Measurements from ENCODE around the gene FAM229A. TPM values are rescaled to one million over a fixed set of nuclear protein-coding genes. Genes with fewer than 3 reads are reported as not detected.

Gene FAM229A
- total RNA-seq, 1 experiment from 2014 or later, result 9.4 TPM

DNA sequence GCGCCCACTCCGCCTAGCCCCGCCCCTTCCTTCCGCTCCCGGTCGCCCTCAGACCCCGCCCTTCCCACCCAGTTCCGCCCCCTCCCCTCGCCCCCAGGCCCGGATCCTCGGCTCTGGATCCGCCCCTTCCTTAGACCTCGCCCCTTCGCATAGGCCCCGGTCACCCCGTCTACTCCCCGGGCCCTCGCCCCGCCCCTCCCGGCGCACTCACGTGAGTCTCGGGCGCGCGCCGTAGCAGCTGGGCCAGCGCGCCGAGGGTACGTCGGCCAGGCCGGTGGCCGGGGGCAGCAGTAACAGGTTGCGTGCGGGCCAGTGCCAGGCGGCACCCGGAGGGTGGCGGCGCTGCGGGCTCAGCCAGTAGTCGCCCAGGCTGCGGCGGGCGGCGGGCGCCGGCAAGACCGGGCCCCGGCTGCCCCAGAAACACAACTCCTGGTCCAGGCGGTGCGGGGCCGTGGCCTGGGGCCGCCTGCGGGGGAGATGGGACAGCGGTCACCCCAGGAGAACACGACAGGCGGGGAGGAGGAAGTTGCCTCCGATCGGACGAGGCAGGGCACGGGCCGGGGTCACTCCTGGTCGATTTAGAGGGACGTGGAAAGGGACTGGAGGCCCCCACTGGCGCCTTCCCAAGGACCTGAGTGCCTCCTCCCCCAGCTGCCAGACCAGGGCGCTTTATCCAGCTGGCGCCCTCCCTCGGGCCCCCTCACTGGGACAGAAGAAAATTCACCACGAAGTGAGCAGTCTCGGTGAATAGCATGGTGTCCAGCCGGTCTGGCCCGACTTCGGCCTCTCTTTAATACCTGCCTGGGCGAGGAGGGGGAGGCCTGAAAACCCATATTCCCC, 10.7 kb downstream of the FAM229A start (continued):
- TF ChIP-seq ZNF232 (CRISPR knock-in tag; IDR thresholded peaks at IDR 0.05) (0 out of 2 replicates have a peak, but pooled peaks have one; percentile 18), CREM (CRISPR knock-in tag; IDR thresholded peaks at IDR 0.05) (no peak; the same call in 1 of the 2 replicates), ZNF396 (CRISPR knock-in tag; IDR thresholded peaks at IDR 0.05; ENCODE audit: borderline replicate concordance) (no peak), ZNF317 (CRISPR knock-in tag; IDR thresholded peaks at IDR 0.05; ENCODE audit: borderline replicate concordance, low read depth) (peak; percentile 43; the same call in 1 of the 2 replicates), ESRRA (CRISPR knock-in tag; IDR thresholded peaks at IDR 0.05; ENCODE audit: borderline replicate concordance) (peak; percentile 64; the same call in 1 of the 2 replicates), TP53 (CRISPR knock-in tag; IDR thresholded peaks at IDR 0.05) (0 out of 2 replicates have a peak, but pooled peaks have one; percentile 71), TCF7 (CRISPR knock-in tag; IDR thresholded peaks at IDR 0.05; ENCODE audit: low read depth) (no peak), FOXK1 (CRISPR knock-in tag; IDR thresholded peaks at IDR 0.05) (peak; percentile 25; the same call in 1 of the 2 replicates), GABPB1 (CRISPR knock-in tag; IDR thresholded peaks at IDR 0.05) (peak; percentile 49; the same call in 1 of the 2 replicates), ZNF219 (CRISPR knock-in tag; IDR thresholded peaks at IDR 0.05; ENCODE audit: borderline replicate concordance) (peak; percentile 15; the same call in 1 of the 2 replicates), CREB1 (CRISPR knock-in tag; IDR thresholded peaks at IDR 0.05) (no peak), SP1 (CRISPR knock-in tag; conservative IDR thresholded peaks at IDR 0.05) (peak; percentile 72), ETV6 (CRISPR knock-in tag; IDR thresholded peaks at IDR 0.05) (peak; percentile 77; the same call in 1 of the 2 replicates), HMGA2 (CRISPR knock-in tag; IDR thresholded peaks at IDR 0.05) (no peak), RELA (CRISPR knock-in tag; IDR thresholded peaks at IDR 0.05; ENCODE audit: borderline replicate concordance) (0 out of 2 replicates have a peak, but pooled peaks have one; percentile 65)
- TF ChIP-seq, protein P1, sequence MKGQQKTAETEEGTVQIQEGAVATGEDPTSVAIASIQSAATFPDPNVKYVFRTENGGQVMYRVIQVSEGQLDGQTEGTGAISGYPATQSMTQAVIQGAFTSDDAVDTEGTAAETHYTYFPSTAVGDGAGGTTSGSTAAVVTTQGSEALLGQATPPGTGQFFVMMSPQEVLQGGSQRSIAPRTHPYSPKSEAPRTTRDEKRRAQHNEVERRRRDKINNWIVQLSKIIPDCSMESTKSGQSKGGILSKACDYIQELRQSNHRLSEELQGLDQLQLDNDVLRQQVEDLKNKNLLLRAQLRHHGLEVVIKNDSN (CRISPR knock-in tag; IDR thresholded peaks at IDR 0.05), result peak; percentile 80; the same call in 1 of the 2 replicates
- TF ChIP-seq, protein P2, sequence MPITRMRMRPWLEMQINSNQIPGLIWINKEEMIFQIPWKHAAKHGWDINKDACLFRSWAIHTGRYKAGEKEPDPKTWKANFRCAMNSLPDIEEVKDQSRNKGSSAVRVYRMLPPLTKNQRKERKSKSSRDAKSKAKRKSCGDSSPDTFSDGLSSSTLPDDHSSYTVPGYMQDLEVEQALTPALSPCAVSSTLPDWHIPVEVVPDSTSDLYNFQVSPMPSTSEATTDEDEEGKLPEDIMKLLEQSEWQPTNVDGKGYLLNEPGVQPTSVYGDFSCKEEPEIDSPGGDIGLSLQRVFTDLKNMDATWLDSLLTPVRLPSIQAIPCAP (CRISPR knock-in tag; IDR thresholded peaks at IDR 0.05), result peak; percentile 76; the same call in 1 of the 2 replicates
- TF ChIP-seq, protein P3, sequence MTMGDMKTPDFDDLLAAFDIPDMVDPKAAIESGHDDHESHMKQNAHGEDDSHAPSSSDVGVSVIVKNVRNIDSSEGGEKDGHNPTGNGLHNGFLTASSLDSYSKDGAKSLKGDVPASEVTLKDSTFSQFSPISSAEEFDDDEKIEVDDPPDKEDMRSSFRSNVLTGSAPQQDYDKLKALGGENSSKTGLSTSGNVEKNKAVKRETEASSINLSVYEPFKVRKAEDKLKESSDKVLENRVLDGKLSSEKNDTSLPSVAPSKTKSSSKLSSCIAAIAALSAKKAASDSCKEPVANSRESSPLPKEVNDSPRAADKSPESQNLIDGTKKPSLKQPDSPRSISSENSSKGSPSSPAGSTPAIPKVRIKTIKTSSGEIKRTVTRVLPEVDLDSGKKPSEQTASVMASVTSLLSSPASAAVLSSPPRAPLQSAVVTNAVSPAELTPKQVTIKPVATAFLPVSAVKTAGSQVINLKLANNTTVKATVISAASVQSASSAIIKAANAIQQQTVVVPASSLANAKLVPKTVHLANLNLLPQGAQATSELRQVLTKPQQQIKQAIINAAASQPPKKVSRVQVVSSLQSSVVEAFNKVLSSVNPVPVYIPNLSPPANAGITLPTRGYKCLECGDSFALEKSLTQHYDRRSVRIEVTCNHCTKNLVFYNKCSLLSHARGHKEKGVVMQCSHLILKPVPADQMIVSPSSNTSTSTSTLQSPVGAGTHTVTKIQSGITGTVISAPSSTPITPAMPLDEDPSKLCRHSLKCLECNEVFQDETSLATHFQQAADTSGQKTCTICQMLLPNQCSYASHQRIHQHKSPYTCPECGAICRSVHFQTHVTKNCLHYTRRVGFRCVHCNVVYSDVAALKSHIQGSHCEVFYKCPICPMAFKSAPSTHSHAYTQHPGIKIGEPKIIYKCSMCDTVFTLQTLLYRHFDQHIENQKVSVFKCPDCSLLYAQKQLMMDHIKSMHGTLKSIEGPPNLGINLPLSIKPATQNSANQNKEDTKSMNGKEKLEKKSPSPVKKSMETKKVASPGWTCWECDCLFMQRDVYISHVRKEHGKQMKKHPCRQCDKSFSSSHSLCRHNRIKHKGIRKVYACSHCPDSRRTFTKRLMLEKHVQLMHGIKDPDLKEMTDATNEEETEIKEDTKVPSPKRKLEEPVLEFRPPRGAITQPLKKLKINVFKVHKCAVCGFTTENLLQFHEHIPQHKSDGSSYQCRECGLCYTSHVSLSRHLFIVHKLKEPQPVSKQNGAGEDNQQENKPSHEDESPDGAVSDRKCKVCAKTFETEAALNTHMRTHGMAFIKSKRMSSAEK (CRISPR knock-in tag; IDR thresholded peaks at IDR 0.05; ENCODE audit: borderline replicate concordance), result no peak
- TF ChIP-seq, protein P4, sequence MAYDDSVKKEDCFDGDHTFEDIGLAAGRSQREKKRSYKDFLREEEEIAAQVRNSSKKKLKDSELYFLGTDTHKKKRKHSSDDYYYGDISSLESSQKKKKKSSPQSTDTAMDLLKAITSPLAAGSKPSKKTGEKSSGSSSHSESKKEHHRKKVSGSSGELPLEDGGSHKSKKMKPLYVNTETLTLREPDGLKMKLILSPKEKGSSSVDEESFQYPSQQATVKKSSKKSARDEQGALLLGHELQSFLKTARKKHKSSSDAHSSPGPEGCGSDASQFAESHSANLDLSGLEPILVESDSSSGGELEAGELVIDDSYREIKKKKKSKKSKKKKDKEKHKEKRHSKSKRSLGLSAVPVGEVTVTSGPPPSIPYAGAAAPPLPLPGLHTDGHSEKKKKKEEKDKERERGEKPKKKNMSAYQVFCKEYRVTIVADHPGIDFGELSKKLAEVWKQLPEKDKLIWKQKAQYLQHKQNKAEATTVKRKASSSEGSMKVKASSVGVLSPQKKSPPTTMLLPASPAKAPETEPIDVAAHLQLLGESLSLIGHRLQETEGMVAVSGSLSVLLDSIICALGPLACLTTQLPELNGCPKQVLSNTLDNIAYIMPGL (CRISPR knock-in tag; IDR thresholded peaks at IDR 0.05), result peak; percentile 66
- TF ChIP-seq, protein P5, sequence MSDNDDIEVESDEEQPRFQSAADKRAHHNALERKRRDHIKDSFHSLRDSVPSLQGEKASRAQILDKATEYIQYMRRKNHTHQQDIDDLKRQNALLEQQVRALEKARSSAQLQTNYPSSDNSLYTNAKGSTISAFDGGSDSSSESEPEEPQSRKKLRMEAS (CRISPR knock-in tag; IDR thresholded peaks at IDR 0.05), result peak; percentile 27; the same call in 1 of the 2 replicates
- TF ChIP-seq, protein P6, sequence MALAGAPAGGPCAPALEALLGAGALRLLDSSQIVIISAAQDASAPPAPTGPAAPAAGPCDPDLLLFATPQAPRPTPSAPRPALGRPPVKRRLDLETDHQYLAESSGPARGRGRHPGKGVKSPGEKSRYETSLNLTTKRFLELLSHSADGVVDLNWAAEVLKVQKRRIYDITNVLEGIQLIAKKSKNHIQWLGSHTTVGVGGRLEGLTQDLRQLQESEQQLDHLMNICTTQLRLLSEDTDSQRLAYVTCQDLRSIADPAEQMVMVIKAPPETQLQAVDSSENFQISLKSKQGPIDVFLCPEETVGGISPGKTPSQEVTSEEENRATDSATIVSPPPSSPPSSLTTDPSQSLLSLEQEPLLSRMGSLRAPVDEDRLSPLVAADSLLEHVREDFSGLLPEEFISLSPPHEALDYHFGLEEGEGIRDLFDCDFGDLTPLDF (CRISPR knock-in tag; IDR thresholded peaks at IDR 0.05), result 0 out of 2 replicates have a peak, but pooled peaks have one; percentile 30
